DMS53 (cell line): Measurements from ENCODE around the gene CIBAR2.

Source experiments
- DNase-seq: peaks from one replicate; lab custom pipeline; 2025; lab: John Stamatoyannopoulos, UW

Gene CIBAR2

DNA sequence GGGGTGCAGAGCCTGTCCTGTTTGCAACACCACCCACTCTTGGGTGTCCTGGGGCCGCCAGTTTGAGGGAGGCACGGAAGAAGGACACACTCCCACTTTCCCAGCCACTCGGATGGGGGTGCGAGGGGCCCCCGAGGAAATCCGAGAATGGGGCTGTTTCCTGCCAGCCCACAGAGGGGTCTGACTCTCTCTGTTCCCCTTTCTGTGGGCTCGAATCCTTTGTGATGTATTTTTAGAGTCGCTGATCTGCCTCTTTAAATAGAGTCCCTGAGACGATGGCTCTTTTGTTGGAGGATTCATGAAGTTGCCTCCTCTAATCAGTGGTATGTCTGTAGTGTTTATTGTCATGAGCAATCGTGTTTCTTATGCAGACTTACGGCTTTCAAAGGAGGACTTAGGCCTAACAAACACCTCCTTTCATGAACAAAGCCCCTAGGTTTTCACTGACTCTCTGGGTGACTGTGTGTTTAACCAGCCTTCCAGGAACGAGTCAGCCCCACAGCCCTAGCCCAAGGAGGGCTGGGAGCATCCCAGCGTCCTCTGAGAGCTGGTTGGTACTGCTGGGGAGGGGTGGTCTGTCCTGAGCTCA is 29.1 kb downstream of the CIBAR2 start:
- DNase-seq = no peak

DNA sequence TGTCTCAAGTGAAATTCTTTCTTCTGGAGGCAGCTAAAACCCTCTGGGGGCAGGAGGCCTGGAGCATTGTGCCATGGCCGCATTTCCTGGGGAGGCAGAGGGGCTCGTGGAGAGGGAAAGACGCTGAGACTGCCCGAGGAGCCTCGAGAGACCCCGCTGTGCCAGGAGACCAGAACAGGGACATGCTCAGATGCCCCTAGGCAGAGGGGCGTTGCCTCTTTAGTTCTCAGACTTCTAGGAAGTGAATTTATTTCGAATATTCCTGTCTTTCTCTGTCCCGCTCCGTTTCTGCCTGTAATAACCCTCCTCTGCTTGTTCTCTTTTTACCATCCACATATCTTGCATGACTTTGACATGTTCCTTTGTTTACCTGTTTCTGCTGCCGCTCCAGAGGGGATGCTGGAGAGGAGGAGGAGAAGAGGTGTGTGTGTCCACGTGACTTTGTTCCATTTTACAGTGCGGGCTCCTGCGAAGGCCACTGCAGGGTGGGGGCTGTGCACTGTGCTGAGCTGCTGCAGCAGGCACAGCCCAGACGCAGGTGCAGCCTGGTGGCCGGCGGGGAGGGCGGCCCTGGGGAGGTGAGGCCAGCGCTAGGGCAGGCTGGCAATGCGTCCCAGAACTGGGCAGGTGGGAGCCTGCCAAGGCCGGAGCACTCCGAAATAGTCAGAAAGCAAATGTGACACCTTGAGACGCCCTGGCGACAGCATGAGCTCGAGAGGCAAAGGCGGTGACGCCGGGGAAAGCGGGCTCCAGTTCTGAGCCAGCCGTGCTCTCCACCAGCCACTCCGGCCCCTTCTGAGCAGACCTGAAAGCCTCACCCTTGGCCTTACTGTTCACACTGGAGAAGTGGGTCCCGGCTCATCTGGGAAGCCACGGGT is 29.9 kb downstream of the CIBAR2 start:
- DNase-seq = peak; percentile 46

DNA sequence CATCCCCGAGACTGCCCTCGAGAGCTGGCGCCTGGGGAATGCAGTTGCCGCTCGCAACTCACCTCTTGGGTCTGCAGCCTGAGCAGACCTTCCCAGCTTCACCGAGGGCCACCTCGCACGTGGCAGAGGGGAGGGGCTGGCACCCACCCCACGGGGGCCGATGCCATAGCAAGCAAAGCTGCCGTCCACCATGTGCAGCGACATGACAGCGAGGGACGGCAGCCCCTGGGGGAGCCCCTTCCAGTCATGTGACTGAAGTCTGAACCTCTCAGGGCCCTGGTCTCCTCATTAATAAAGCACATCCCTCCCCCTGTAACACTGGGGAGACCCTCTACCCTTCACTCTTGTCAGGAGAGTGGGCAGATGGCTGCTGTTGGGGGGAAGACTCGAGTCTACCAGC is 30.5 kb downstream of the CIBAR2 start:
- no peak for DNase-seq

DNA sequence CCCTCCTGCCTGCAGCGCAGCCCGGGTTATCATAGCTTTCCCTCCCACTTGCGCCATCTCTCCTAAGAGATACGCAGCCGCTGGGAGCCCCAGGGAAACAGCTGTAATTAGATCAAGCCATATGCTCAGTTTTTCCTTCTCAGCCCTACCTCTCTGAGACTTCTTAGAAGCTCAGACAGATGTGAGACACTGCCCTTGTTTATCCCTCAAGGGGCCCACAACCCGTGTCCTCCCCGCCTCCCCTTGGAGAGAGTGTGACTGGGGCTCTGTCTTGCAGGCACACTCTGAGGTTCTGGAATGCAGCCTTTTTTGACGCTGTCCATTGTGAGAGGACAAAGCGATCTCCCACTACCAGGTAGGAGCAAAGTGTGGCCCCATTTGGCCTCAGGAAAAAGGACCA is 31.2 kb downstream of the CIBAR2 start:
- no peak for DNase-seq

DNA sequence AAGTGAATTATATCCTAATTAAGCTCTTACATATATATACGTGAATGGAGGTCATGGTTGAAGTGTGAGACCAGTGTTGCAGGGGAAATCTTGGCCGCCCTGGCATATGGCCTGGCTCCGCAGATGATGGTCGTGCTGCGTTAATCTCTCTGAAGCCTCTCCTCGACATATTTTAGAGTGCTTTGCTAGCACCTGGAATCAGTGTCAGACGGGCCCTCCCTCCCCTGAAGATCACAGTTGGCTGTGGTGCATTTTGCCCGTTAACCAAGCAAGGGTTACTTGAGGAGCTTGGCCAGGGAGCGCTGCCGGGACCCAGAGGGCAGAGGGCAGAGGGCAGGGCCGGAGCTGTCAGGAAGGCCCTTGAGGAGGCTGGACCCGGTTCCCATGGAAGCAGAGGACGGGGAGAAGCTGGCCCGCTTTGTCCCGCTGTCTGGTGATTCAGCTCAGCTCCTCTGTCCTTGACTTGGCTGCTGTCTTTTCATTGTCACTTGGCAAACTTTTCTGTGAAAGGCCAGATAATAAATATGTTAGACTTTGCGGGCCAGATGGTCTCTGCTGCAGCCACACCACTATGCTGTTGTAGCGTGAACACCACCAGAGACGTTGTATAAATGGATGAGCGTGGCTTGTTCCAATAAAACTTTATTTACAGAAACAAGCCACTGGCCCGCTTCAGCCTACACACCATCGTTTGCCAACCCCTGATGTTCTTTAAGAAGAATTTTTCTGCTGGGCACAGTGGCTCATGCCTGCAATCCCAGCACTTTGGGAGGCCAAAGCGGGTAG is 32.3 kb downstream of the CIBAR2 start:
- DNase-seq = no peak

DNA sequence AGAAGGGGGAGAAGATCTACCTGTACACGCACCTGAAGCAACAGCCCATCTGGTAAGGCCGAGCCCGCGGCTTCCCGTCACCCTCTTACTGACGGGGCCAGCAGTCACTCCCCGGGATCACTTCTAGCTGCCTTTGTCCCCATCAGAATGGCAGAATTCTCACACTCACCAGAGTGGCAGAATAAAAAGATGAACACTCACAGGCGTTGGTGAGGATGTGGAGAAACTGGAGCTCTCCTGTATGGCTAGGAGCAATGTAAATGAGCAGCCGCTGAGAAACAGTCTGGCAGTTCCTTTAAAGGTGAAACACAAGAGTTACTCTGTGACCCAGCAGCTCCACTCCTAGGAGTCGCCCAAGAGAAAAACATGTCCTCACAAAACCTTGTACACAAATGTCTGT is 33.3 kb downstream of the CIBAR2 start:
- no peak for DNase-seq

DNA sequence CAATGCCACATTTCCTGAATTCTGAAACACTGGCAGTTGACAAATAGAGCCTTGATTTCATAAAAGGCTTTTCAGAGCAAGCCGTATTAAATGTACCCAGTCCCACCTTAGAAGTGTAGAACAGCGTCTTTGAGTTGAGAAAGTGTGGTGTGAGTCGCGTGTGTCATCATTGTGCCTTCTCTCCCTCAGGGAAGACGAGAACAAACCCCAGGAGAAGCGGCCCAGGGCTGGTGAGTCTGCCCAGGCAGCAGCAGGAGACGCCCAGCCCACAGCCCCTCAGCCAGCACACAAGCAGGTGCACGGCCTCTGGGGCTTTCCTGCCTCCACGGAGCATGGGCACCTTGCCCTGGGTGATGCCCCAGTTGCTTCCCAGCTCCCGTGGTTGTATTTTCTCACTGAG is 34.0 kb downstream of the CIBAR2 start:
- no peak for DNase-seq

DNA sequence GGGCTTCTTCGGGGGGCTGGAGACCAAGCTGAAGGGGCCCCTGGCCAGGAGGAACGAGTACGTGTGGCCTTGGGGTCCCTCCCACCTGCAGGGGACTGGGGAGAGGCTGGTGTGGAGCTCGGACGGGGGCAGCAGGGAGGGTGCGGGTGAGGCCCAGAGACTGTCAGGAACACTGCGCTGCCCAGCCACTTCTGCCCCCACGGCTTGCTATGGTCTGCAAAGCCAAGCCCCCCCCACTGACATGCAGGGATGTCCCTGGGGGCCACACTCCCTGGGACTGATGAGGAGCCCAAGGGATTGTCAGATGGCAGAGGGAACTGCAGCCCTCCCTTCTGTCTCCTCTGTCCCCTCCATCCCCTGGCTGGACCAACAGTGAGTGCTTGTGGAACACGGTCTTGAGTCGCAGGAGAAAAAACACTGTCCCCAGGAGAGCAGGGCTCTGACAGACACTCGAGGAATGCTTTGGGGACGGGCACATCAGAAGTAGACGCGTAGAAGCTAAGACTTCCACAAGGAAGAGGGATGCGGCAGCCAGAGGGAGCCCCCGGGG is 34.6 kb downstream of the CIBAR2 start:
- no peak for DNase-seq

DNA sequence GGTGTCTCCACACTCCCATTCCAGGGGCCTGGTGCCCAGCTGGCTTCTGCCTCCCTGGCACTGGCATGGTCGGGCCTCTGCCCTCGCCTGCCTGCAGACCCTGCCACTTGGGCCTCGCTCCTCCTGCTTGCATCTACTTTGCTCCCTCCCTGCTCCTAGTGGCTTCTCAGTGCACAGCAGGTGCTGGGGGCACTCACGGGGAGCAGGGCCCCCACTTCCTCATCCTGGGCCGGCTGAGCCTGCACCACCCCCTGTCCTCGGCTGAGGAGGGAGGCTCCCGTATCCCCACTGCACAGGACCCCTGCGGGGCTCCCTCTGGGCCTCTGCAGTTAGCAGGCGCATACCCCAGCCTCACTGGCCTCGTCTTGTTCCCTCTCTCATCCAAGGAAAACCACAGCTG is 35.2 kb downstream of the CIBAR2 start:
- DNase-seq = no peak

DNA sequence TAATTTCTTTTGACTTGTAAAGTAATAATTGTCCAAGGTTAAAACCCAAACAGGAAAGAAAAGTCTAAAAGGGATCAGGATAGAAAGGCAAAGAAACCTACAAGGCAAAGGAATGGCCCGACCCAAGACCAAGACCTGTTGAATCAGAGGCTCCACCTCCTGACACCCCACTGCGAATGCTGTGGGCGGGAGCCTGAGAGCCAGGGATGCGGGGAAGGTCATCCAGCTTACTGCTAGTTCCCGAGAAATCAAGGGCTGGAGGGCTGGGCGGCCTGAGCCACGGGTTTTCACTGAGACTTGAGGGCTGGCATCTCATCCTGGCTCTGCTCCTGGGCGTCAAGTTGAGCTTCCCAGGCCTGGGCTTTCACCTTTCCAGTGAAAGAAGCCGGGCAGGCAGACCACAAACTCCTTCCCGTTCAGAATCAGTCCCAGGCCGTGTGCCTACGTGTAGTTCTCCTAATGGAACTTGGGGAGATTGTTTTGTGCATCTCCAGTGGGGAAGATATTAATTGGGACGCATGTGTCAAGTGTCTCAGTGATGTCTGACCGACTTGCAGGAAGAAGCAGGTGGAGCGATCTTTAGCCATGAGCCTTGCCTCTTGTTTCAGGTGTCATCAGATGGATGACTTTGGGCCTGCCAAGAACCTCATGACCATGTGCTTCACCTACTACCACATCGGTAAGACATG is 36.9 kb downstream of the CIBAR2 start:
- DNase-seq = no peak

DNA sequence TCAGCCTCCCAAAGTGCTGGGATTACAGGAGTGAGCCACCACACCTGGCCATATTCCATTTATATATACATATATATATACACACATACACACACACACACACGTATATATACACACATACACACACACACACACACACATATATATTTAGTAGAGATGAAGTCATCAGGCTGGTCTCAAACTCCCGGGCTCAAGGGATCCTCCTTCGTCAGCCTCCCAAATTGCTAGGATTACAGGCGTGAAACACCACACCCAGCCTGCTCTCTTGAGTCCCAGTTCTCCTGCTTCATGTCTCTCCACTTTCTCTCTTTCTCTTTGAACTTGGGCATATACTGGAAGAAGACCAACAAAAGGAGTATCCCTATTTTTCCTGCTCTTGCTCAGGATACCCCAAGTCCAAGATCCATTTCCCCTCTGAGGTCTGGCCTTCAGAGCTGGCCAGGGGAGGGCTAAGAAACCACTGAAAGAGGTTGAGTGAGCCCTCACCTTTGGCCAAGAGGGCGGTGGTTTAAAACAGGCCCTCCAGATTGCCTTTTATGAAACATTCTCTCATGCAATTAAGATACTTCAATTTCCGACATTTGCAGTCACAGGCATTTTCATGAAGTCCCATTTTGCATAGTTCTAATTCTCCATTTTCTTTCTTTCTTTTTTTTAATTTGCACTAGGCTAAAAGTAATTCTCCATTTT is 37.9 kb downstream of the CIBAR2 start:
- no peak for DNase-seq

DNA sequence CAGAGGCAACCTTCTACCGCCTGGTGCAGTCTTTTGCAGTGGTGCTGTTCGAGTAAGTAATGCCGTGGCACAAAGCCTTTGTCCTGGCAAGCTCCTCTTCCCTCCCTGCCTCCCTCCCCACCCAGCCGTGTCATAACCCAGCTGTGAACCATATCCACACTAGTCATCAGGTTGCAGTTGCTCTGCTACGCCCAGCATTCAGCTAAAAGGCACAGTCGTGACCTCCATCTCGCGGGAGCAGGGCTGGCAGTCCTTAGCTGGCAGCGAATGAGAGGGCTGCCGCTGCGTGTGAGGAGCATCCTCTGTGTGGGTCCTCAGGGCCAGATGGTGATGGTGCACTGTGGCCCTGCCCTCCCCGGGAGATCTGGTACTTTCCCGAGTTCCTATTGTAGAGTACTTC is 39.3 kb downstream of the CIBAR2 start:
- no peak for DNase-seq

DNA sequence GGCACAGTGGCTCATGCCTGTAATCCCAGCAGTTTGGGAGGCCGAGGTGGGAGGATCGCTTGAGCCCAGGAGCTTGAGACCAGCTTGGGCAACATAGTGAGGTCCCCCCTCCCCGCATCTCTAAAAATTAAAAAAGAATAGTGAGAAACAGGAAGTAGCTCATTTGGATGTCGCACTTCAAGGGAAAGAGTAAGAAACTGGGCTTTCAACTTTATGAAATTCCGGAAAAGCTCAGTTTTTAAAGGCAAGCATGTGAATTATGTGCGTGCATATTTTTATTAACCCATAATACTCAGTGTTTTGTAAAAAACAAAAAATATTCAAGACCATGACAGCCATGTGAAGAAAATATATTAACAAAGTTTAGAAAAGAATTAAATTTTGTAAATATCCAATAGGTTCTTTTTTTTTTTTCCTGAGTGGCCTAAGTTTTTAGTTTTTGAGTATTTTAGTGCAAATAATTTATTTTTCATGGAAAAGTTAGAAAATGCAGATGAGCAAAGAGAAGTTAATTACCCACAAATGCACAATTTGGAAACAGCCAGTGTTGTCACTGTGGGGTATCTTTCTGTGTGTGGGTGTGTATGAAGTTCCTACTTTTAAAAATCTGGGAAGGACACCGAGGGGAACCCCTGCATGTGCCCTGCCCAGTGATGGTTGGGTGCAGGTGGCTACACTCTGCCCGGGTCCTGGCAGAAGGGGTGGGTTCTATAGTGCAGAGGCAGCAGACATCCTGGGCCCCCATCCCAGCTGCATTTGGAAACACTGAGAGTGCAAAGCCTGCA is 40.0 kb downstream of the CIBAR2 start:
- no peak for DNase-seq

DNA sequence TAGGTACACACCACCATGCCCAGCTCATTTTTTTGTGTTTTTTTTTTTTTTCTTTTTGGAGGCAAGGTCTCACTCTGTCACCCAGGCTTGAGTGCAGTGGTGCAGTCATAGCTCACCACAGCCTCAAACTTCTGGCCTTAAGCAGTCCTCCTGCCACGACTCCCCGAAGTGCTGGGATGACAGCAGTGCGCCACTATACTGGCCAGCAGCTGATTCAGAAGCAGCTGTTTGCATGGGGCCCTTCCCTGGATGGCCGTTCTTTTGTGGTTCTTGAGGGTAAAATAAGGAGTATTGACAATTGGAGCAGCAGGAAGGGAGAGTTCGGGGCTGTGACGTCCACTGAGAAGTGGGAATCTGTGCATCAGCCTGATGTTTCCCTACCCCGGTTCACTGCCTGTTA is 43.1 kb downstream of the CIBAR2 start:
- DNase-seq = no peak

DNA sequence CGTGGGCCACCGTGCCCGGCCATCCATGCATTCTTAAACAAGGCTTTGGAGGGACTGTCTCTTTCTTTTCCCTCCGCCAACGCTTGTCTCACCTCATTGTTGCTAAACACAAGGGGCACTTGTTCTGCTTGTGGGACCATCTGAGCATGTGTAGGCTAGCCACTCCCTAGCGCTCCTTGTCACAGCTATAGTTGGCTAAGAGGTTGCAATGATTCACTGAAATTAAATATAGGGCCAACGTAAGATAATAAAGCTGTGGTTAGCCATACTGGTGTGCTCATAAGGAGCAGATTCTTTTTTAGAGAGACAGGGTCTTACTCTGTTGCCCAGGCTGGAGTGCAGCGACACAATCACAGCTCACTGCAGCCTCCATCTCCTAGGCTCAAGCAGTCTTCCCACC is 43.5 kb downstream of the CIBAR2 start:
- DNase-seq = no peak

DNA sequence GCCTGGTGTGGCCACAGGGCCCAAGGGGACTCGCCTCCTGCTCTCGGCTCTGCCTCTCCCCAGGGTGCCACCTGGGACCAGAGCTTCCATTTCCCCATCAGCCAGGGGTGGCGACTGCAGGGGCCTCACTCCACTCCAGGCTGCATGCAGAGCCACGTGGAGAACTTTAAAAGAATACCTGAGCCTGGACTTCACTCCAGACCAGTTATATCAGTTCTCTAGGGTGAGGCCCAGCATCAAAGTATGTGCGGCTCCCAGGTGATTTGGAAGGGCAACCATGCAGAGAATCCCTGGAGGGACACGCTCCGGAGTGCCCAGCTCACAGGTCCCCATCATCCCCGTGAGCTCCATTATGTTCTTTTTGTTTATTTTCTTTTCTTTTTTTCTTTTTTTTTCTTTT is 44.8 kb downstream of the CIBAR2 start:
- no peak for DNase-seq

DNA sequence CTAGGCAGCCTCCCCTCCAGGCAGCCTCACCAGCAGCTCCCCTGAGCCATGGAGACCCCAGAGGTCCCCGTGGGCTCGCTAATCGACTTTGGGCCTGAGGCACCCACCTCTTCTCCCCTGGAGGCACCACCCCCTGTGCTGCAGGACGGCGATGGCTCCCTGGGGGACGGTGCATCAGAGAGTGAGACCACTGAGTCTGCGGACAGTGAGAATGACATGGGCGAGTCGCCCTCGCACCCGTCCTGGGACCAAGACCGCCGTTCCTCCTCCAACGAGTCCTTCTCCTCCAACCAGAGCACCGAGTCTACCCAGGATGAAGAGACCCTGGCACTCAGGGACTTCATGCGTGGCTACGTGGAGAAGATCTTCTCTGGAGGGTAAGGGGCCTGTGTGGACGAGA is 45.2 kb downstream of the CIBAR2 start:
- DNase-seq = no peak

DNA sequence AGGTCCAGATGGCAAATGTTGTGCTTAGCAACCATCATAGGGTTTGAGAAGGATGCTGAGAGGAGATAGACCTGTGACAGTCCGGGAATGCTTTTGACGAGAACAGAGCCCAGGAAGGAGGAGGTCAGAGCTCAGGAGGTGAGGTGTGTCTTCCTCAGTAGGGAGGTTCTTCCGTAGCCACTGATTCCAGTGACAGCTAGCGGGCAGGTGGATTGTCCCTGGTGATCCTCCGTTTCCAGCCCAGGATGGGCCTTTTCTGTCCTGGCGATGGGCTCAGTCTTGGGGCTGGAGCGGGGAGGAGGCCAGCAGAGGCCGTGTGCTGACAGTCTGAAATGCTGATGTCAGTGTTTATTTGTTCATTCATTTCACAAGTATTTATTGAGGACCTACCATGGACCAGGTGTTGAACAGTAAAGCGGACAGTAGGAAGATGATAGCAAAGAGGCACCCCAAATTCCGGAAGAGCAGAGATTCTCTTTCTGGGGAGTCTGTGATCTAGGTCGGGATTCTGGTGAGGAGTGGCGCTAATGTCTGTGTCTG is 45.9 kb downstream of the CIBAR2 start:
- DNase-seq = no peak

DNA sequence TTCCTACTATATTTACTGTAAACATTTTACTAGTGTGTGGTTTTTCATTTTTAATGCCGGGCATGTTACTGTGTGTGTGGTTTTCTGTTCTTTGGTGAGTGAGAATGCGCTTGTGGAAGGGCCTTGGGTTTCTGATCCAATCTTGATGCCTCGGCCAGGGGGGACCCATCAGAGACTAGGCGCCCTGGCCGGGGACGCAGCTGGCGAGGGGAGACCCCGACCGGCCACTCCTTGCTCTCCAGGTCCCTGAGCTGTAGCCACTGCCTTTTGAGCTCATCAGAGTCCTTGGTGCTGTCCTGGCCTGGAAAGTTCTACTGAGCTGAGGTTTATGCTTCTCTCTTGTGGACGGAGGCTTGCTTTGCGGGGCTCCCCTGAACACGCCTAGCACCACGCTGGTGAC is 47.2 kb downstream of the CIBAR2 start:
- no peak for DNase-seq

DNA sequence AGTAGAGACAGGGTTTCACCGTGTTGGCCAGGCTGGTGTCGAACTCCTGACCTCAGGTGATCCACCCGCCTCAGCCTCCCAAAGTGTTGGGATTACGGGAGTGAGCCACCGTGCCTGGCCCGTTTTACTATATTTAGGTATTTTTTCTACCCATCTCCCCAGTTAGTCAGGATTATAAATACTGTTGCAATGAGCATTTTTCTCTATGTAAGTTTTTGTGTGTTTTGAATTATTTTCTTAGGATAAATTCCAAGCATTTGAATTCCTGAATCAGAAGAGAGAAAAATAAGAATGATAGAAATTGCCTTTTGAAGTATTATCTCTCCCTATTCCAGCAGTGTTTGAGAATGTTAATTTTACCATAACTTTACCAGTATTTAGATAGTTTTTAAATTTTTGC is 48.1 kb downstream of the CIBAR2 start:
- DNase-seq = no peak
